HG02970 (cell line): ENCODE results near the gene PPP2R1B.
"Not testable (repeated sequence)": the region's sequence is repeated elsewhere in the genome, so short reads cannot be mapped to it uniquely, and the experiment has no call there.

Experiments
- ATAC-seq: cut with Tn5 transposase; IDR thresholded peaks from one replicate; pipeline ENCODE4 v1.9.1; 2021; ENCODE audit warnings: mild to moderate bottlenecking, moderate library complexity, moderate number of reproducible peaks; ENCODE audit not compliant: unreplicated experiment, low FRiP score

The PPP2R1B gene

DNA sequence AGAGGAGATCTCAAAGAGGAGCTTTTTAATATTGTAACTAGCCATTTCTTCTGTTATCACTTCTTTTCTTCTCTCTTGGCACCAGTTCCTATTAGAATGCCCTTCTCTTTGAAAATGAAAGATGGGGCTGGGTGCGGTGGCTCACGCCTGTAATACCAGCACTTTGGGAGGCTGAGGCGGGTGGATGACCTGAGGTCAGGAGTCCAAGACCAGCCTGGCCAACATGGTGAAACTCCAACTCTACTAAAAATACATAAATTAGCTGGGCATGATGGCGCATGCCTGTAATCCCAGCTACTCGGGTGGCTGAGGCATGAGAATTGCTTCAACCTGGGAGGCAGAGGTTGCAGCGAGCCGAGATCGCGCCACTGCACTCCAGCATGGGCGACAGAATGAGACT, 18.1 kb upstream of the PPP2R1B start:
- ATAC-seq, result not testable (repeated sequence)

DNA sequence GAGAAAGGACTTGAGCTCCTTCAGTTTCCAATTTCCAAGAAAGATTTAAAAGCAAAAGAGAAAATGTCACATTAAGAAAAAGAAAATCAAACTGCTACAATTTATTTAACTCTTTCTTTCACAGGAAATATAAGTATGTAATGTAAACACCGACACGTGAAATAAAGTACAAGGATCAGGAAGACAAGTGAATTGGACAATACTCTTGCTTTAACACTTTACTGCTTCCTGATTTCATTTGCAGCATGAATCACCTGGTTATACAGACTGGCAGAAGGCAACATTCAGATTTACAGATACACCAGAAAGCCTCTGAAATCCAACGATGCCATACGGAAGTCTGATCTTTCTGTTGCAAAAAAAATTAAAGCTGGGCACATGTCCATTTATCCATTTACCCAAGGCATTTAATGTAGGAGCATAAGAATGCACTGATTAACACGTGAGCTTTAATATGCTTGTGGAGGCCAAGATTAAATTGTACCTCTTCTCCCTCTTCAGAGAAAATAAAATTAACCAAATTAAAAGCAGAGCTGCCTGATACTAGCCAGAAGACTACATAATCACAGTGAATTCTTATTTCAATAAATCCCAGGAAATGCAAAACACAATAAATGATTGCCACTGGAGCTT, 16.0 kb upstream of the PPP2R1B start:
- no peak for ATAC-seq

DNA sequence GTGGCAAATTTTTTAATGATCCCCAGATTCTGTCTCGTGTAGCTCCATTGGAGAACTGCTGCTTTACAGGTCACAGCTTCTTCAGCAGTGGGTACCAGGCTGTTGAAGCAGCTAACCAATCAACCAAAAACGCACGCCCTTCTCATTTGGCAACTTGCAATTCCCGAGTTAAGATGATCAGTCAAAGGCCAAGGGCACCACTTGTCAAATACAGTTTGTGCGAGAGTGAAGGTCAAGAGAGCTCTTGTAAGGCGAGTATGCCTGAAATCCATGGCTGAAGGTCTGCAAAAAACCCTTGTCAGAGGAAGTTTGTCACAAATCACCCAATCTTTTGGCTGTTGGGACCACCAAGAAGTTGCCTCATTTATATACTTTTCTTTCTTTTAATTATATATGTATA, 12.9 kb upstream of the PPP2R1B start:
- no peak for ATAC-seq

DNA sequence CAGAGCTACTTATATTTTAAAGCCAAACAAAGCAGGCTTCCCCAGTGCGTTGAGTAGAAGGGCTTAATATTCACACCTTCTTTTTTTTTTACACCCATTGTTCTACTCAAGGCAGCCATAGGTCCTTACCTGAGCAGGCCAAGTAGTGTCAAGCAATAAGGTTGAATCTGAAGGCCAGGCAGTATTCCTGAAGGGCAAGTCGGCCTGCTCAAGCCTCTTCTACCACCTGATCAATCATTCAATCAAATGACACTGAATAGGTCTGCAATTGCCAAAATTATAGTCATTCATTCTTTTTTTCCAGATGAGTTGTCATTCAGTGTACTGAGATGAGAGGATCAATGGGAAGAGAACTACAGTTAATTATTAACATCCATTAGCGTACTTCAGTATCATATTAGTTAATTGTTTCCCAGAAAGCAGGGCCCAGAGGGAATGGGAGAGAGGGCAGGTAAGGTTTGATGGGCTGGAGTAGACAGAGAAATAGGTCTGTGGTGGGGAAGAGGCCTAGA, 11.9 kb upstream of the PPP2R1B start:
- ATAC-seq, result no peak

DNA sequence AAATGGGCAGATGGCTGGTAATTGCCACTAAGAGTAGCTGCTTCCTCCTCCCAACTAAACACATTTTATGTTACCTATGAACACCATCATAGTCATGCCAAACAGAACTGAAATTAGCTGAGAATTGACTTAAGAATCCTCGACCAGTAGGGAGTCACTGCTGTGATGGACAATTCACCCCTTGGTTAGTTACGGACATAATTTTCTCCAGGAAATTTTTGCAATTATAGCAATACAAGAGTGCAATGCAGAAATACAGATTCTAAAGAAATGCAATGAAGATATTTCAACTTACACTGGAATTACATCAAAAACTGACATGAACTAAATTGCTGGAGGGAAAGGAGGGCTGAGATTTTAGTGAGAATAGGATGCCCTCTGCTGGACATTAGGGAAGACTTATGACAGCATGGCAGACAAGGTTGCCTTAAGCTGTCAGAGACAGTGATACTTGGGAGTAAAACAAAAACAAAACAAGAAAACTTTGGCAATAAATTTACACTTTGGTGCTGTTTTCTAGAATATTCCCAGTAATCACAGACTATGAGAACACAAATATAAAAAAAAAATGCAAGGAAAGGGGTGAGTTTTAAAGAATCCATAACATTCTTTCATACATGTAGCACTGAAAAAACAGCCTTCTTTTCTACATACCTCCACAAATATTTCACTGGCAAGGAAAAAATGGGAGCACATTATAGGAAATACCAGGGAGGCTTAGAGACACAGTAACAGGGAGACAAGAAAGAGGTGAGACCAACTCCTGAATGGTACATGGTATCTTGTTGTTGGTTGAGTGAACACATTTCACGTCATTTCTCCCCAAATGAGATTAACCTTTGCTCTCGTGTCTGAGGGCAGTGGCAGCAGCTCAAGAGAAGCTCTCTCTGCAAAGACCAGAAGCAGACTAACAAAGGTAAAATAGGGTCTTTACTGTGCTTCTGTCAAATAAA, 11.2 kb upstream of the PPP2R1B start:
- peak; percentile 42 for ATAC-seq

DNA sequence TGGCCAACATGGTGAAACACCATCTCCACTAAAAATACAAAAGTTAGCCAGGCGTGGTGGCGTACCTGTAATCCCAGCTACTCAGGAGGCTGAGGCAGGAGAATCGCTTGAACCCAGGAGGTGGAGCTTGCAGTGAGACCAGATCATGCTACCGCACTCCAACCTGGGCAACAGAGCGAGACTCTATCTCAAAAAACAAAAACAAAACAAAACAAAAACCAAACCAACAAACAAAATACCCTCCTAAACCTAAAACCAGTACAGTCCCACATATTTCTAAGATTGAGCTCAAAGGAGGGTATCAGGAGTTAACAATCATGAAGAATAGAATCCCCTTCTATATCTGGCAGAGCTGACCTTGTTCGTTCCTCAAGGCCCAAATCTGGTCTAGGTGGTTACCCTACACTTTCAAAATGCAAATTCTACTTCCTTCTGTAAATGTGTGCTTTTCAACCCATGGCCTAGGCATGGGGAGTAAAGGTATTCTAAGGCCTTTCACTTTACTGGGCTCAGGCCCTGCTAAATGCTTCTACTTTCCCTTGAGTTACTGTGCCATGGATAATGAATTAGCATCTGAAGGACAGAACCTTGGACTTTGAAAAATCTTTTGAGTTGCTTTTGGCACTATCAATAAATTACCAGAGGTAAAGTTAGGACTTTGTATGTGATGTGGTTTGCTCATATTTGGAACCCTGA, 10.4 kb upstream of the PPP2R1B start:
- peak; percentile 76 for ATAC-seq

DNA sequence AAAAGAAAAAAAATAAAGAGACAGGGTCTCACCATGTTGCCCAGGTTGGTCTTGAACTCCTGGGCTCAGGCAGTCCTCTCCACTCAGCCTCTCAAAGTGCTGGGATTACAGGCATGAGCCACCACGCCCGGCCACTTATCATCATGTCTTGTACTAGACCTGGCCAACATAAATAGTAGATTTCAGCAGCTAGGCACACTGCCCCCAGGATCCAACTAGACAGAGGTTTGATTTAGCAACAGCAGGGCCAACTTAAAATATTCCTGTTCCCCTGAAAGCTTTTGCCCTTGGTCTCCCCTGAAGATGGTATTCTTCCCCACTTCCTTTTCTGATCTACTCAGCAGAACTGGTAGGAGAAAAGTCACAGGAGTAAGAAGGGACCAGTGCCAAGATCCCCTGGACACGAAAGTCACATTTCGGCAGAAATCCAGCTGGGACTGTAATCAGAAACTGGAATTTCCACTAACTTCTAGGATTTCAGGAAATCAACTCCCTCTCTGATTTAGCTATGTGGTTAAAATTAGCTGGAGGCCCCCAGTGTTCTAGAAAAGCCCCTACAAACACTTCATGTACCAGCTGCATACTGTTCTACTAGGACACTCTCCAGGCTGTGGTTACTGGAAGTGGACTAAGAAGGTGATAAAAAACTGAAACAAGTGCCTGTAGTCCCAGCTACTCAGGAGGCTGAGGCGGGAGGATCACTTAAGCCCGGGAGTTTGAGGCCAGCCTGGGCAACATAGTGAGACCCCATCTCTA, 8.9 kb upstream of the PPP2R1B start:
- ATAC-seq, result no peak

DNA sequence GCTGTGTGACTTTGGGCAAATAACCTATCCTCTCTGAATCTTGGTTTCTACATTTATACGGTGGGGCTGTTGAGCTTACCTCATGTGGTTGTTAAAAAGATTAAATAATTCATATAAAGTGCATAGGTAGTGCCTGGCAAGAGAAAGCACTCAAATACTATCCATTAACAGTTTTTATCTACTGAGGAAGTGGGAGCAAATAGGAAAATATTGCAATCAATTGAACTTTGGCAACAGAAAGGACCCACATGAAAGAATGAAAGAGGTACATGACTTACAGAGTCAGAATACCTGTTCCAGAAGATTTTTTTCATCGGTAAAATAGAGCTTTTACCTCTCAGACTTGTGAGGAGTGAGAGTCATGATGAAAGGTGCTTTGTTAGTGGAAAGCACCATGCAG, 6.3 kb upstream of the PPP2R1B start:
- no peak for ATAC-seq

DNA sequence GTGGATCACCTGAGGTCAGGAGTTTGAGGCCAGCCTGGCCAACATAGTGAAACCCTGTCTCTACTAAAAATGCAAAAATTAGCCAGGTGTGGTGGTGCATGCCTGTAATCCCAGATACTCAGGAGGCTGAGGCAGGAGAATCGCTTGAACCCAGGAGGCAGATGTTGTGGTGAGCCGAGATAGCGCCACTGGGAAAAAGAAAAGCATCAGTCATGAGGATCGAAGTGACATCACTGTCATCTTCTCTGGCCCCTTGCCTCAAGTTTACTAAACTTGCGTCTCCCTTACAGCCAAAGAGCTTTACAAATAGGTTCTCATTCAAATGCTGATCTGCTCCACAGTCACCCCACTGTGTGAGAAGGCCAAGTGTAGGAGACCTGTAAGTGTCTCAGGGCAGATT, 5.0 kb upstream of the PPP2R1B start:
- not testable (repeated sequence) for ATAC-seq

DNA sequence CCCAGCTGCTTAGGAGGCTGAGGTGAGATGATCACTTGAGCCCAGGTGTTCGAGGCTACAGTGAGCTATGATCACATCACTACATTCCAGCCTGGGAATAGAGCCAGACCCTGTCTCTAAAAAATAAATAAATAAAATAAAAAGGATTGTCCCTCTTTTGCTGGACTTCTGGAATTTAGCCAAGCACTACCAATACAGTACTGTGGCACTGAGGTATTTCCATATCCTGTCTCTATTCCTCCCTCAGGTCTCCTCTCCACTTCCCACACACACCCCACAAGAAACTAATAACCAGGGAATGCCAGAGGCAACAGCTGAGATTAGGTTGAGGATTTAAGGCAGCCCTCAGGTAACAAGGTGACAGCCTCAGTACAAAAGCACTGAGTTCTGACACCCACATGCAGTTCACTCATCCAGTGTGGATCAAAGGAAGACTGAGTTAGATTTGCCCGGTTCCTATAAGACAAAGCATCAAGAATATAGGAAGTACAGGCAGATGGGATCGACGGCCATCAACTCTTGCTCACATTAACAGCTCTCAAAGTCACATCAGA, 4.5 kb upstream of the PPP2R1B start:
- ATAC-seq, result no peak

DNA sequence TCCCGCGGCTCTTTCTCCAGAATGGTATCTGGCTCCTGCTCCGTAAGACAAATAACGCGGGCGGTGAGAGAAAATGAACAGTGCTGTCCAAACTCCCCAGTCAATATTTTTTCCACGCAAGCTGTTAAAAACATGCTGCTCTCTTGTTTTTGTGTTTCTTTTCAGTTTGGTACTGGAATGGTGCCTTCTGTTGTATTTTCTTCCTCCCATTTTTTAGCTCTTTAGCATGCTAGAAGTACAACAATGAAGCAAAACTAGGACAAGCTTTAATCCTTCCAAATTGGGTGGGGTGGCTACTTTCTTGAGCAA, 599 bp upstream of the PPP2R1B start:
- peak; percentile 4 for ATAC-seq

DNA sequence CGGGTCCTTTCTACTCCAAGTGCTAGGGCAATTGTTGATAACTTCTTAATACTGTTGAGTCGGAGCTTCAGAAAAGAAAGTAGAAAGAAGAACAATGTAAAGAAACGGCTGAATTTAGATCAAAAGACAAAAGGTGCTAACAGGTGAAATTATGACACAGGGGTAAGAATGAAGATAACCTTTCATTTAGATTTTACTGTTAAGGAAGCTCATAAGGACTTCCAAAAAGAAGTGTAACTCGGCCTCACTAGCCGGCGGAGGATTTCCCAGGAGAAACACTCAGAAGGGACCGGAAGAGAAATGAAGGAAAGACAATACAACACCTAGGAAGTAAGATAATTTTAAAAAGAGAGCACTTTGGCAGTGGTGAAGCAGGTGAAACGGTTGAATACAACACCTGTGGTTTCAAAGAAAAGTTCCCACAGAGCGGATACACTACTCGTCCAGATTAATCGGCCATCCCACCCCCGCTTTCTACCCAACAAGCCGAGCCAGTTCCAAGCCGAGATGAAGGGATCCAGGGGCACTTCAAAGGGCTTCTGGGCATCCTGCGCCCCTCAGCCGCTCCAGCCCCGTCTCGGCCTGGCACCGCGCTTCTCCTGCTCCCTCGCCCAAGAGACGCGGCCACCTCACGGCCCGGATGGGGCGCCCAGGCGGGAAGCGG, 737 bp downstream of the PPP2R1B start:
- ATAC-seq, result peak; percentile 34

DNA sequence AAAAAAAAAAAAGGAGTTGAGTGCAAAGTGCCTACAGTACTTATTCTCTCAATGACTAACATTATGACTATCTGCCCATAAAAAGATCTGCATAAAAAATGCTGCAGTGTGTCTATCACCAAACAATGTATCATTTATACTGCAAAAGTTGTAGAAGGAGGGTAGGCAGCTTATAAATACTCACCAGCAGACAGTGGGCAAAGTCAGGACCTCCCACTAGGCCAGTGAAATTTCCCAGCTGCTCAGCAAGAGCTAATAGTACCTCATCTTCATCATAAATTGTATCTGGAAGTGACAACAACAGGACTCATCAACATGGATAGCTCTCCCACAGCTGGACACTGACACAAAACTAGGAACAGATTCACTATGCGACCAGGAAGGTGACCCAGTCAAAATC, 1.6 kb downstream of the PPP2R1B start:
- no peak for ATAC-seq

DNA sequence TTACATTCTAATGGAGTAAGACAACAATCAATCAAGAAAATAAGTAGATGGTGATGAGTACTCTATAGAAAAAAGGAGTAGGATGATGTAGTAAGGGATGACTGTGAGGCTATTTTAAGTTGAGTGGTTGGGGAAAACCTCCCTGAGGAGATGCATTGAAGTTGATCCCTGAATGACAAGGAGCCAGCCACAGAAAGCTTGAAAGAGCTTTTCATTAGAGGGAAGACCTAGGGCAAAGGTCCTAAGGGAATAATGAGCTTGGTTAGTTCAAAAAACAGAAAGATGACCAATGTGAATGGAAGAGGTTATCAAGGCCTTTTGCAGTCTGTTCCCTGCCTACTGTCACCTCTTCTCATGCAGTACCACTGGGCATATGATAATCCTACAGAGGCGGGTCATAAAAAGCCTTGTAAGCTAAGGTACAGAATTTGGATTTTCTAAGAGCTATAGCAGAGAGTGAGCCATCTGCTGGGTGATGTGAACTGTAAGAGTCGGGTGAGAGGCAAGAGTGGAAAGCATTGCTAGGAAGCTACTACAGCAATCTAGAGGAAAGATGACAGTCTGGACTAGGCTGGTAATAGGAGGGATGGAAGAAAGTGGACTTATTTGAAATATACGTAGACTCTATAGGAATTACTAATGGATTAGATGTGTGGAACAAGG, 3.1 kb downstream of the PPP2R1B start:
- no peak for ATAC-seq

DNA sequence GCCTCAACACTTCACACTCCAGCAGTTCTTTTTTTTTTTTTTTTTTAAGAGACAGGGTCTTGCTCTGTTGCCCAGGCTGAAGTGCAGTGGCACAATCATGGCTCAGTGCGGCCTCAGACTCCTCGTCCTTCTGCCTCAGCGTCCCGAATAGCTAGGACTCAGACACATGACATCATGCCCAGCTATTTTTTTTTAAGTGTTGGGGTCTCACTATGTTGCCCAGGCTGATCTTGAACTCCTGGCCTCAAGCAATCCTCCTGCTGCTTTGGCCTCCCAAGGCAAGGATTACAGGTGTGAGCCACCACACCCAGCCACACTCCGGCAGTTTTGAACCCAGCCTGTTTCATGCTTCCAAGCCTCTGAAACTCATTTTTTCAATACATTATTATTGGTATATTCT, 3.7 kb downstream of the PPP2R1B start:
- no peak for ATAC-seq

DNA sequence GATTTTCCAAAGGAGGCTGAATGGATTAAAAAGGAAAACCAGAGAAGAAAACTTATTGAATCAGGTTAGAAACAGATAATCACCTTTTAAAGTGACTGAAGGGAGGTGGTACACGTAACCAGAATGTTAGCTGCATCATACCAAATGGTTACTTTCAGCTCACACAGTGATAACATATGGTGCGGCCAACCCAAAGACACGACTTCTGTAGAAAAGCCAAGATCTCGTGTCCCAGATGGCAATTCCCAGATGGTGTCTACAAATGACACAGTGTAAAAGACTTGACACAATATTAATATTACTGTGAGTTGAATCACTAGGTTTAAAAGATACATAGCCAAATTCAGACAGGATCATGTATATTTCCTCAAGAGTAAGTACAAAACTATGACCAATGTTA, 5.2 kb downstream of the PPP2R1B start:
- ATAC-seq, result no peak

DNA sequence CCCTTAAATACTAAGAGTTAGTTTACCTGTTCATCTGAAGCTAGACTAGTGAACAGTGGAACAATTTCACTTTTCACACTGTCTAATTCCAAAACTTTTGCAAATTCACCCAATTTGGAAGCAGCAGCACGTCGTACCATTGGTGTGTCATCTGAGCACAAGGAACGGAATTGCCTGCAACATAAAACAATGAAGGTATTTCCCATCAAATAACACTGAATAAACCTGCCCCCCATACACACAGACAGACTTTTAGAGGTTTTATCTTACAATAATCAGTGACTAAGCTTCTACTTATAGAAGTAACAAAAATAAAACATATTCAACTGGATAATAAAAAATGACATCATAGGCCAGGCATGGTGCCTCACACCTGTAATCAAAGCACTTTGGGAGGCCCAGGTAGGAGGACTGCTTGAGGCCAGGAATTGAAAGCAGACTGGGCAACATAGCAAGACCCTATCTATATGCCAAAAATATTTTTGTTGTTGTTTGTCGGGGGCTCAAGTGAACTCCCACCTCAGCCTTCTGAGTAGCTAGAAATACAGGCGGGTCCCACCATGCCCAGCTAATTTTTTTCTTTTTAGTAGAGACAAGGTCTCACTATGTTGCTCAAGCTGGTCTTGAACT, 6.3 kb downstream of the PPP2R1B start:
- no peak for ATAC-seq

DNA sequence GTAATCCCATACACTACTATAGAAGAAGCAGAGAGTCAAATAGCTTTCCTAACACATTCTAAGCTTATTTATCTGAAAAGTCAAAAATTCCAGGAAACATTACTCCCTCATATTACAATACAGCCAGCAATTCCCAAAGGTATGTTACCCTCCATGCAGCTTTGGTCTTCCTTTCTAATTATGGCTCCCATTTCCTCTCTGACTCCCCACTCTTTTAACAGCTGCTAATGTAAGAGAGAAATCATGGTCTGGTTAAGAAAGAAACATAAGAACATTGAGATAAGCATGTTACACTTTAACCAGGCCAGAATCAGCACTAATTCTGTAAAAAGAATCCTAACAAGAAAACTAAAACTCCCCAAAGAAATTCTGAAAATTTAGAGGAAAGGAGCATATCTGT, 6.8 kb downstream of the PPP2R1B start:
- no peak for ATAC-seq

DNA sequence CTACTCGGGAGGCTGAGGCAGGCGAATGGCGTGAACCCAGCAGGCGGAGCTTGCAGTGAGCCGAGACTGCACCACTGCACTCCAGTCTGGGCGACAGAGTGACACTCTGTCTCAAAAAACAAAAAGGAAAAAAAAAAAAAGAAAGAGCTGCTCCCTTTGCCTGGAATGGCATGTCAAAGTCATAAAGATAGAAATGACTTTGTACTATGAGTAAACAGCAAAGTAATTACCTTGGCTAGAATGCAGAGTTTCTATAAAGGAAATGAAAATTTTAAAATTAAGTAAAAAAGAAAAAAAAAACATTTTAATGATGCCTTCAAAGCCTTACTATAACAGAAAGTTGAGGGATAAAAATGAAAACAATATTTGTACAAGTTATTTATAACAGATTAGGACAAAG, 10.1 kb downstream of the PPP2R1B start:
- ATAC-seq, result no peak
